Measurements from ENCODE around the gene IL1R2. TPM values are rescaled to one million over a fixed set of nuclear protein-coding genes. Genes with fewer than 3 reads are reported as not detected.

The IL1R2 gene
- total RNA-seq, 1 donor from 2014 or later, result 0.50 TPM

DNA sequence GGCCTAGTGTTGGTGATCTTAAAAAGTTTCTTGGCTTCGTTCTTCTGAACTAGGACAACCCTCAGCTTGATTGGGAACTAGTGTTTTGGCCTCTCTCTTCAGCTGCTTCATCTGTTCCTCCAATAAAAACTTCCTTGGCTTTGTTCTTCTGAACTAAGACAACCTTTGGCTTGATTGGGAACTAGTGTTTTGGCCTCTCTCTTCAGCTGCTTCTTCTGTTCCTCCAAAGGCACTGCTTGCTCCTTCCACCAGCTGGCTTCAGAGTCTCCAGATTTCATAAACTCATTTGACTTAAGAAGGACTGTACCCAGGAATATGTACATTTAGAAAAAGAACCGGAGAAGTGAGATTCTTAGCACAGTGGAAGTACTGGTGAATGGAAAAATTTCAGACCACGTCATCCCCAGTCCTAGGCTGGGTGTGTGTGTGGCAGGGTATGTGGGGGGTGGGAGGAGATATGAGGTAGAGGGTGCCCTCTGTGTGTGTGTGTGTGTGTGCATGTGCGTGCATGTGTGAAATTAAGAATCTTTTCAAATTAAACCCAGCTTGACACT lies 20.4 kb downstream of the IL1R2 start:
- TF ChIP-seq, protein P1, sequence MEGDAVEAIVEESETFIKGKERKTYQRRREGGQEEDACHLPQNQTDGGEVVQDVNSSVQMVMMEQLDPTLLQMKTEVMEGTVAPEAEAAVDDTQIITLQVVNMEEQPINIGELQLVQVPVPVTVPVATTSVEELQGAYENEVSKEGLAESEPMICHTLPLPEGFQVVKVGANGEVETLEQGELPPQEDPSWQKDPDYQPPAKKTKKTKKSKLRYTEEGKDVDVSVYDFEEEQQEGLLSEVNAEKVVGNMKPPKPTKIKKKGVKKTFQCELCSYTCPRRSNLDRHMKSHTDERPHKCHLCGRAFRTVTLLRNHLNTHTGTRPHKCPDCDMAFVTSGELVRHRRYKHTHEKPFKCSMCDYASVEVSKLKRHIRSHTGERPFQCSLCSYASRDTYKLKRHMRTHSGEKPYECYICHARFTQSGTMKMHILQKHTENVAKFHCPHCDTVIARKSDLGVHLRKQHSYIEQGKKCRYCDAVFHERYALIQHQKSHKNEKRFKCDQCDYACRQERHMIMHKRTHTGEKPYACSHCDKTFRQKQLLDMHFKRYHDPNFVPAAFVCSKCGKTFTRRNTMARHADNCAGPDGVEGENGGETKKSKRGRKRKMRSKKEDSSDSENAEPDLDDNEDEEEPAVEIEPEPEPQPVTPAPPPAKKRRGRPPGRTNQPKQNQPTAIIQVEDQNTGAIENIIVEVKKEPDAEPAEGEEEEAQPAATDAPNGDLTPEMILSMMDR (IDR thresholded peaks at IDR 0.05; ENCODE audit: insufficient read depth, low read length, poor library complexity, severe bottlenecking), result no peak
- Histone ChIP-seq H3K27me3 (ENCODE audit: control insufficient read depth, insufficient read depth, low read length) (no peaks in the 10 kb centered on the region), H3K36me3 (ENCODE audit: control insufficient read depth, insufficient read depth, low read length) (no peaks in the 10 kb centered on the region), H3K4me3 (ENCODE audit: low read depth, low read length) (no peak overlapping the region)
- no peak for DNase-seq (ENCODE audit: low read depth)

DNA sequence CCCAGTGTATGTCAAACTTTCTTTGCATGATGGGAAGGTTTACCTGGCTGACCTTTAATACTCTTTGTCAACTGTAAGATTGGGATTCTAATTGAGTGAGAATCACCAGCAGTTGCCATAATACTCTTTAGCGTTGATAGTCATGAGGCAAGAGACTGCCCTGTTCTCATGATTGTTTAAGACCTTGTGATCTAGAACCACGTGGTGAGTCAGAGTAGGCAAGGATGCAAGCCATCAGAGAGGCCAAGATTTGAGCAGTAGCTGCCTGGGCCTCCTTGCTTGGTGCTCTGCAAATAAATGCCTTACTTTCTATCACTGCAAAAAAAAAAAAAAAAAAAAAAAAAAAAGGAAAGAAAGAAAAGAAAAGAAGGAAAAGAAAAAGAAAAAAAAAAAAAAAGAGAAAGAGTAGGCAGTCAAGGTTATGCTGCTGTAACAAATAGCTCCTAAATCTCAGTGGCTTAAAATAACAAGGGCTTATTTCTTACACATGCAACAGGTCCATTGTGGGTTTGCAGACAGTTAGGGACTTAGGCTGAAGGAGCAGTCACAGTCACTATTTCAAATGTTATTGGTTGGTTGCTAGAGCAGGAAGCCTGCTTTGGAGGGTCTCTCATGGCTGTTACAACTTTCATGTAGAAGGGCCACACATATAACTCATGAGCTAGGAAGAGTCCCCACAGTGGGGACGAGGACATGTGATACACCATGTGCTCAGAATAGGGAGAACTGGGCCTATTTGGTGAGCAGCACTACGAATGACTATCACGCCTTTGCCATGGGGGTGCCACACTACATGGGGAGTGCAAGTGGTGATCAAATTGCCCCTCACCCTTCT lies 21.7 kb downstream of the IL1R2 start:
- DNase-seq (ENCODE audit: low read depth), result no peak
- Histone ChIP-seq H3K36me3 (ENCODE audit: control insufficient read depth, insufficient read depth, low read length) (no peaks in the 10 kb centered on the region), H3K4me3 (ENCODE audit: low read depth, low read length) (no peak overlapping the region), H3K27me3 (ENCODE audit: control insufficient read depth, insufficient read depth, low read length) (no peaks in the 10 kb centered on the region)
- TF ChIP-seq, protein P1 (IDR thresholded peaks at IDR 0.05; ENCODE audit: insufficient read depth, low read length, poor library complexity, severe bottlenecking), result no peak

DNA sequence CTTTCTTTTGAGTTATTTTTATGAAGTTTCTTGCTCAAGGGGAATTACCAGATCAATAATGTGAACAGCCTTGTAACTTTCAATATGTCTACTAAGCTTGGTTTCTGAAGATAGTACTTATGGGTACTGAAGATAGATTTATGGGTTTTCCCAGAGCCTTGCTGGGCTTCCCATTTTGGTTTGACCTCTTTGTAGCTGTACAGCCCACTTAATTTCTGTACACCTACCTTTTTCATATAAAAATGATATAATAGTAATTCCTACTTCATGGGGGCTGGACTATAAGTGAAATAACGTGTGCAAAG lies 22.2 kb downstream of the IL1R2 start:
- TF ChIP-seq, protein P1 (IDR thresholded peaks at IDR 0.05; ENCODE audit: insufficient read depth, low read length, poor library complexity, severe bottlenecking), result no peak
- no peak for DNase-seq (ENCODE audit: low read depth)
- H3K27me3 ChIP-seq (ENCODE audit: control insufficient read depth, insufficient read depth, low read length), result no peaks in the 10 kb centered on the region
- H3K4me3 ChIP-seq (ENCODE audit: low read depth, low read length), result no peak overlapping the region
- H3K36me3 ChIP-seq (ENCODE audit: control insufficient read depth, insufficient read depth, low read length), result no peaks in the 10 kb centered on the region

DNA sequence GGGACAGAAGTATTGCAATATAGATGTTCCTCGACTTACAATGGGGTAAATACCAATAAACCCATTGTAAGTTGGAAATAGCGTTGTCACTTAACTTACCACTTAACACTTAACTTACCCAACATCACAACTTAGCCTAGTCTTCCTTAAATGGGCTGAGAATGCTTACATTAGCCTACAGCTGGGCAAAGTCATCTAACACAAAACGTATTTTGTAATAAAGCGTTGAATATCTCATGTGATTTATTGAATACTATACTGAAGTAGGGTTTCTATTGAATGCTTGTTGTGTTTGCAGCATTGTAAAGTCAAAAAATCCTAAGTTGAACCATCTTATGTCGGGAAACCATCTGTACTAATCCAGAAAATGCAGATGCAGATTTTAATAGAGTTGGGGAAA lies 23.6 kb downstream of the IL1R2 start:
- H3K27me3 ChIP-seq (ENCODE audit: control insufficient read depth, insufficient read depth, low read length), result no peaks in the 10 kb centered on the region
- TF ChIP-seq, protein P1 (IDR thresholded peaks at IDR 0.05; ENCODE audit: insufficient read depth, low read length, poor library complexity, severe bottlenecking), result no peak
- no peaks in the 10 kb centered on the region for H3K36me3 ChIP-seq (ENCODE audit: control insufficient read depth, insufficient read depth, low read length)
- DNase-seq (ENCODE audit: low read depth), result no peak
- no peak overlapping the region for H3K4me3 ChIP-seq (ENCODE audit: low read depth, low read length)

DNA sequence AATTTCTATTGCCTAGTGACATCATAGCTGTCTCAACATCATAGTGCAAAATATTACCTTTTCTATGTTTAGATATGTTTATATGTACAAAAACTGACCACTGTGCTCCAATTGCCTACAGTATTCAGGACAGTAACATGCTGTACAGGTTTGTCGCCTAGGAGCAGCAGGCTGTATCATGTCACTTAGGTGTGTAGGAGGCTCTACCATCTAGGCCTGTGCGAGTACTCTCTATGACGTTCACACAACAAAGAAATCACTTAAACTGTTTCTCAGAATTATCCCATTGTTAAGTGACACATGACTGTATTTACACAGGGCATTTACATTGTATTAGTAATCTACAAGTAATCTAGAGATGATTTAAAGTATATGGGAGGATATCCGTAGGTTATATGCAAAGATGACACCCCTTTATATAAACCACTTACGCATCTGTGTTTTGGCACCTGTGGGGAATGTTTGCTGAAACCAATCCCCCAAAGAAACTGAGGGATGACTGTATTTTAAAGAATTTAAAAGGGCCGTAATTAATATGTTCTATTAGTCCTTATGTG lies 24.7 kb downstream of the IL1R2 start:
- no peaks in the 10 kb centered on the region for H3K36me3 ChIP-seq (ENCODE audit: control insufficient read depth, insufficient read depth, low read length)
- no peaks in the 10 kb centered on the region for H3K27me3 ChIP-seq (ENCODE audit: control insufficient read depth, insufficient read depth, low read length)
- DNase-seq (ENCODE audit: low read depth), result no peak
- TF ChIP-seq, protein P1 (IDR thresholded peaks at IDR 0.05; ENCODE audit: insufficient read depth, low read length, poor library complexity, severe bottlenecking), result no peak
- no peak overlapping the region for H3K4me3 ChIP-seq (ENCODE audit: low read depth, low read length)

All from kidney epithelial cell (primary cell).